ENCODE data around the gene CEACAM18.
"Not testable (repeated sequence)": the region's sequence is repeated elsewhere in the genome, so short reads cannot be mapped to it uniquely, and the experiment has no call there.

Gene CEACAM18

GRCh38 chr19:51500931-51501330 is 22.6 kb downstream of the CEACAM18 start:
- not testable (repeated sequence) for DNase-seq

GRCh38 chr19:51501594-51502263 is 23.4 kb downstream of the CEACAM18 start, which contains the start of gene SIGLEC12:
Gene SIGLEC12, minus strand, starts transcription at chr19:51501800. Its CDS starts 67 bp downstream, at chr19:51501733.
- DNase-seq: no peak

- DNase-seq: no peak
Observed at GRCh38 chr19:51503286-51503817, 25.0 kb downstream of the CEACAM18 start.

- DNase-seq: no peak
Observed at GRCh38 chr19:51503896-51504295, 25.6 kb downstream of the CEACAM18 start.

- DNase-seq: no peak
Observed at GRCh38 chr19:51505904-51506303, 27.6 kb downstream of the CEACAM18 start.

- no peak for DNase-seq
Observed at GRCh38 chr19:51507192-51507591, 28.9 kb downstream of the CEACAM18 start.

- no peak for DNase-seq
Observed at GRCh38 chr19:51507640-51508058, 29.3 kb downstream of the CEACAM18 start.

- DNase-seq: no peak
Observed at GRCh38 chr19:51508059-51508733, 29.9 kb downstream of the CEACAM18 start.

GRCh38 chr19:51509823-51510660 is 31.7 kb downstream of the CEACAM18 start:
- DNase-seq: no peak

GRCh38 chr19:51511353-51511752 is 33.0 kb downstream of the CEACAM18 start:
- DNase-seq: no peak

- no peak for DNase-seq
Observed at GRCh38 chr19:51513968-51514367, 35.6 kb downstream of the CEACAM18 start.

- no peak for DNase-seq
Observed at GRCh38 chr19:51514866-51515481, 36.6 kb downstream of the CEACAM18 start.

- no peak for DNase-seq
Observed at GRCh38 chr19:51520728-51521127, 42.4 kb downstream of the CEACAM18 start.

GRCh38 chr19:51521357-51521756 is 43.0 kb downstream of the CEACAM18 start:
- no peak for DNase-seq

- DNase-seq: no peak
Observed at GRCh38 chr19:51521781-51522180, 43.4 kb downstream of the CEACAM18 start.

- DNase-seq: no peak
Observed at GRCh38 chr19:51524666-51525264, 46.4 kb downstream of the CEACAM18 start.

GRCh38 chr19:51525651-51526050 is 47.3 kb downstream of the CEACAM18 start:
- no peak for DNase-seq

- no peak for DNase-seq
Observed at GRCh38 chr19:51529301-51529700, 51.0 kb downstream of the CEACAM18 start.

GRCh38 chr19:51530616-51531015 is 52.3 kb downstream of the CEACAM18 start:
- DNase-seq: no peak

- DNase-seq: no peak
Observed at GRCh38 chr19:51531349-51532315, 53.3 kb downstream of the CEACAM18 start, which contains the start of gene SIGLEC6. Gene SIGLEC6, minus strand, starts transcription at chr19:51531670. Its CDS starts 22 bp downstream, at chr19:51531648.

GRCh38 chr19:51535535-51535934 is 57.2 kb downstream of the CEACAM18 start:
- DNase-seq: no peak
